Measurements from ENCODE around the gene GEMIN2.

DNA sequence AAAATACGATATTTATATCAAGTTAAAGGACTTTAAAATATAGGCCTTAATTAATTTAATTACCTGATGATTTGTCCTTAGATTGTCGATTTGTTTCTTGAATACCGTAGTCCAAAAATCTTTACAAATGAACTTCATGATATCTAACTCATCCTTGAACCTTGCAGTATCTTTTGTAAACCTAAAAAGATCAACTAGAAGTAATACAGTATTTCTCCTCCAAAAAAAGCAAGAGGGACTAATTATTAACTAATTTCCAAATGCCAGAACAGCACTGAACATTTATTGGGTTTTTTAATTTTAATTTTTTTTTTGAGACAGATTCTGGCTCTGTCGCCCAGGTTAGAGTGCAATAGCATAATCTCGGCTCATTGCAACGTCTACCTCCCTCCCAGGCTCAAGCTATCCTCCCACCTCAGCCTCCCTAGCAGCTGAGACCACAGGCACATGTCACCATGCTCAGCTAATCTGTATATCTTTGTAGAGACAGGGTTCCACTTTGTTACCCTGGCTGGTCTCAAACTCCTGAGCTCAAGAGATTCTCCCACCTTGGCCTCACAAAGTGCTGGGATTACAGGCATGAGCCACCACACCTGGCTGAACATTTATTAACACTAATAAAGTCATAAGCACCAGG, 44.2 kb downstream of the GEMIN2 start:
- TF ChIP-seq, protein P1, sequence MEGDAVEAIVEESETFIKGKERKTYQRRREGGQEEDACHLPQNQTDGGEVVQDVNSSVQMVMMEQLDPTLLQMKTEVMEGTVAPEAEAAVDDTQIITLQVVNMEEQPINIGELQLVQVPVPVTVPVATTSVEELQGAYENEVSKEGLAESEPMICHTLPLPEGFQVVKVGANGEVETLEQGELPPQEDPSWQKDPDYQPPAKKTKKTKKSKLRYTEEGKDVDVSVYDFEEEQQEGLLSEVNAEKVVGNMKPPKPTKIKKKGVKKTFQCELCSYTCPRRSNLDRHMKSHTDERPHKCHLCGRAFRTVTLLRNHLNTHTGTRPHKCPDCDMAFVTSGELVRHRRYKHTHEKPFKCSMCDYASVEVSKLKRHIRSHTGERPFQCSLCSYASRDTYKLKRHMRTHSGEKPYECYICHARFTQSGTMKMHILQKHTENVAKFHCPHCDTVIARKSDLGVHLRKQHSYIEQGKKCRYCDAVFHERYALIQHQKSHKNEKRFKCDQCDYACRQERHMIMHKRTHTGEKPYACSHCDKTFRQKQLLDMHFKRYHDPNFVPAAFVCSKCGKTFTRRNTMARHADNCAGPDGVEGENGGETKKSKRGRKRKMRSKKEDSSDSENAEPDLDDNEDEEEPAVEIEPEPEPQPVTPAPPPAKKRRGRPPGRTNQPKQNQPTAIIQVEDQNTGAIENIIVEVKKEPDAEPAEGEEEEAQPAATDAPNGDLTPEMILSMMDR (IDR thresholded peaks at IDR 0.05; ENCODE audit: low read depth, low read length): no peak
- no peak for TF ChIP-seq MAX (IDR thresholded peaks at IDR 0.05; ENCODE audit: low read depth, low read length)
- TF ChIP-seq POLR2A (IDR thresholded peaks at IDR 0.05; ENCODE audit: extremely low read depth, insufficient read length): no peak
